Adrenal gland (tissue), 5 donors: ENCODE results near the gene DUS3L.

Experiments used
- POLR2A ChIP-seq, 2 donors: fragments of 450-650 bp; IDR thresholded peaks; one replicate each; pipeline ENCODE4 v1.6.1; 2017; ENCODE audit warnings: antibody characterized with exemption in 2 of 2, mild to moderate bottlenecking in 2 of 2, moderate library complexity in 1 of 2
- TF ChIP-seq, protein P1 (sequence below), 6 experiments: fragments of 450-650 bp in 4 of 6; fragments of 200-600 bp in 2 of 6; sonication (generic) in 1 of 6; IDR thresholded peaks; 1 replicate in 5 of 6; 2 replicates in 1 of 6; pipeline versions ENCODE4 v1.5.1 to v1.8.0; 2016 to 2021; ENCODE audit warnings: antibody characterized with exemption in 6 of 6, mild to moderate bottlenecking in 2 of 6, moderate library complexity in 1 of 6
- donor health status: DM: no; HTN: no; CAD: no.

DNA sequence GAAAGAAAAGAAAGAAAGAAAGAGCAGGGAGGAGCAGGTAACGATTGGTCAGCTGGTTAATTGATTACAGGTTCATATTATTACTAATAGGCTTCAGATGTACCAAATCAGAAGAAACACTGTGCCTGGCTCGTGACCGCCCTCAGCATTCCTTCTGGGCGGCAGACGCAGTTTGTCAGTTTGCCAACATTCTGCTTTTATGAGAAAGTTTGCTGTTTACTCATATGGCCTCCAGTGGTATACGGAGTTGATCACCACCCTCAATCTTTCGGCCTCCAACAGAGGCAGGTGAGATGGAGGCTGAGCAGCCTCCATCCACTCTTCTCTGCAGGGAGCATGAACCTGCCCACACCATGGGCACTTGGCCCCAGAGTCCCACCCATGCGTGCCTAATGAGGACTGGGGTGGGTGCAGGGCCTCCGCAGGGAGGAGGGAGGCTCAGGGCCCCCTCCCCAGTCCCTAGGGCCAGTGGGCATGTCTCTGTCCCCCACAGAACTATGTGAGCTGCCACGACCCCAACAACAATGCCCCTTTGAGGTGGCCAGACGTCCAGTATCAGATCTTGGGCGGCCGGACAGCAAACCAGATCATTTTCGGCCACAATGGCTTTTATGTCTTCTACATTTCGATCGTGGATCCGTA lies 15.2 kb downstream of the DUS3L start:
- no peak for TF ChIP-seq POLR2A (IDR thresholded peaks at IDR 0.05)
- TF ChIP-seq, protein P1, sequence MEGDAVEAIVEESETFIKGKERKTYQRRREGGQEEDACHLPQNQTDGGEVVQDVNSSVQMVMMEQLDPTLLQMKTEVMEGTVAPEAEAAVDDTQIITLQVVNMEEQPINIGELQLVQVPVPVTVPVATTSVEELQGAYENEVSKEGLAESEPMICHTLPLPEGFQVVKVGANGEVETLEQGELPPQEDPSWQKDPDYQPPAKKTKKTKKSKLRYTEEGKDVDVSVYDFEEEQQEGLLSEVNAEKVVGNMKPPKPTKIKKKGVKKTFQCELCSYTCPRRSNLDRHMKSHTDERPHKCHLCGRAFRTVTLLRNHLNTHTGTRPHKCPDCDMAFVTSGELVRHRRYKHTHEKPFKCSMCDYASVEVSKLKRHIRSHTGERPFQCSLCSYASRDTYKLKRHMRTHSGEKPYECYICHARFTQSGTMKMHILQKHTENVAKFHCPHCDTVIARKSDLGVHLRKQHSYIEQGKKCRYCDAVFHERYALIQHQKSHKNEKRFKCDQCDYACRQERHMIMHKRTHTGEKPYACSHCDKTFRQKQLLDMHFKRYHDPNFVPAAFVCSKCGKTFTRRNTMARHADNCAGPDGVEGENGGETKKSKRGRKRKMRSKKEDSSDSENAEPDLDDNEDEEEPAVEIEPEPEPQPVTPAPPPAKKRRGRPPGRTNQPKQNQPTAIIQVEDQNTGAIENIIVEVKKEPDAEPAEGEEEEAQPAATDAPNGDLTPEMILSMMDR (IDR thresholded peaks at IDR 0.05) = no peak
